GM19397 (cell line): ENCODE measurements around the gene TRMT1.
"Not testable (repeated sequence)": the region's sequence is repeated elsewhere in the genome, so short reads cannot be mapped to it uniquely, and the experiment has no call there.

Experiments
- ATAC-seq: cut with Tn5 transposase; IDR thresholded peaks from one replicate; pipeline ENCODE4 v1.9.1; 2021; ENCODE audit warnings: mild to moderate bottlenecking, moderate library complexity; ENCODE audit not compliant: unreplicated experiment

TRMT1 gene

GRCh38 chr19:13150931-13151604 is 34.5 kb upstream of the TRMT1 start:
- ATAC-seq: no peak

GRCh38 chr19:13150187-13150930 is 33.8 kb upstream of the TRMT1 start, which contains the start of the genes IER2 and STX10:
Gene IER2, plus strand, starts transcription at chr19:13150411. Its CDS starts 2,776 bp downstream, at chr19:13153187.
Gene STX10, minus strand, starts transcription at chr19:13150375. Its CDS starts 202 bp downstream, at chr19:13150173.
- peak; percentile 38 for ATAC-seq

DNA sequence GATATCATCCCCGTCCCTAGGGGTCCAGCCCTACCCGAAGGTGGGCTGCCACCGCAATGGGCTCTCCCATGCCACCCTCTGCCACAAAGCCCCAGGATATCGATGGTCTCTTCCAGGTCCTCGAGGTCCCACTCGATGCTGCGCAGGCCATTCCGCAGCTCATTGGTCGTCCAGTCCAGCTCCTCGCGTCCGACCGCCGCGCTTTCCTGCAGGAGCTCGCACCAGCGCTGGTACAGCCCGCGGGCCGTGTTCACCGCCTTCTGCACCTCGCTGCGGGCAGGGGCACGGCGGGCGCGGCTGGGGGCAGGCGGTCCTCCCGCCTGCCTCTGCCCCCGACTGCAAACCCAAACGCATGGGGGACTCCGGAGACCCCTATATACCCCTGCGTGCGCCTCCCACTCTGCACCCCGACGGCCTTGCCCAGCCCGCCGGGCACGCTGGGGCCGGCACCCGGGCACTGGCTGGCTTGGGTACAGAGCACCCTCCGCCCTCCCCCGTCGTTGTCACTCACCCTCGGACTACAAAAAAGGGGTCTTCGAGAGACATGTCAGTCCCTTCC is 33.2 kb upstream of the TRMT1 start:
- ATAC-seq: peak; percentile 7

GRCh38 chr19:13149173-13149627 is 32.7 kb upstream of the TRMT1 start:
- not testable (repeated sequence) for ATAC-seq

GRCh38 chr19:13146763-13147563 is 30.4 kb upstream of the TRMT1 start:
- ATAC-seq: no peak

- no peak for ATAC-seq
Observed at GRCh38 chr19:13139633-13140311, 23.2 kb upstream of the TRMT1 start.

DNA sequence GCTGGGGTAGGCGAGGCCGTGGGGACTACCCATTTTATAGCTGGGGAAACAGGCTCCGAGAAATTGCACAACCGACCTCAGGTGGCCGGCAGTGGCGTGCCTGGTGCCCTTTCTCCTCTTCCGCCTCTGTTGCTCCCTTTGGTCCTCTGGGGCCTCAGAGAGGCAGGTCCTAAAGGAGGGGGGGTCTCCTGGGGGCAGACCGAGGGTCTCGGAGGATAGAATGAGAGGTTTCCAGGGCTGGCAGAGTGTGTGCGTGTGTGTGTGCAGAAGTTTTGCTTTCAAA is 22.3 kb upstream of the TRMT1 start:
- ATAC-seq: no peak

DNA sequence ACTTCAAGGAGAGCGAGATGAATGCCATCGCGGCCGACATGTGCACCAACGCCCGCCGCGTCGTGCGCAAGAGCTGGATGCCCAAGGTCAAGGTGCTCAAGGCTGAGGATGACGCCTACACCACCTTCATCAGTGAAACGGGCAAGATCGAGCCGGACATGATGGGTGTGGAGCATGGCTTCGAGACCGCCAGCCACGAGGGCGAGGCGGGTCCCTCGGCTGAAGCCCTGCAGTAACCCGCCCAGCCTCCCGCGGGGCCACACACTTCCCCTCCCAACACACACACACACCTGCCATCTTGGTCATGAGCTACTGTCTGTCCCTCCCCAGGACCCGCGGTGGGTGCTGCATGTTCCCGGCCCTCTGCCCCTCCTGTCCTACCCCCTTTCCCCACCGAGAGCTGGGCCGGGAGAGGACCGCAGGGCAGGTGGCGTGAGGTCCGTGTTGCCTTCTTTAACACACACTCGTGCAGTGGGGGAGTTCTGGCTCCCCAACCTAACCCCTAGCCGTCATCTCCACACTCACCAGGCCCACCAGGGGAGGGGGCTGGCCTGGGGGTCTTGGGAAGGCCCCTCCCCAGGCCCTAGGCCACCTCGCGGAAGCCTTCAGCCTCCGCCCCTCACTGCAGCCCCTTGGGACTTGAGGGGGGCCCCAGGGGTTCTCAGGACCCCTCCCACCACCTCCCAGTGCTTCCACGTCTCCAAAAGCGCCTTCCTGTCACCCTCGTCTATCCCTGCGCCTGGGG is 21.8 kb upstream of the TRMT1 start:
- ATAC-seq: no peak

DNA sequence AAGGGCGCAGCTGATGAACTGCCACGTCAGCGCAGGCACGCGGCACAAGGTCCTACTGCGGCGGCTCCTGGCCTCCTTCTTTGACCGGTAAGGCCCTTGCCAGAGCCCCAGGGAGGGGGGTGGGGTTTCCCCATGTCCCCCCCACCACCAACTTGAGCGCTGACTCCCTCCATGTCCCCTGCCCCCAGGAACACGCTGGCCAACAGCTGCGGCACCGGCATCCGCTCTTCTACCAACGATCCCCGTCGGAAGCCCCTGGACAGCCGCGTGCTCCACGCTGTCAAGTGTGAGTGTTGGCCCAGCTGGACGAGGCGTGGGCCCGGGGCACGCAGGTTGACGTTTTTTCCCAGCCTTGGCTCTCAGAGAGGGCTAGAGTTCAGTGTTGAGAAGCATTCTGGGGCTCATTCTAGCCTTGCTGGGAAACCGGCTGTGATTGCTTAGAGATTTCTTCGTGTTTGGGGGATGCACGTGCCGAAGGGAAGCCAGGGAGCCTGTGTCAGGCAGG is 20.8 kb upstream of the TRMT1 start:
- no peak for ATAC-seq

DNA sequence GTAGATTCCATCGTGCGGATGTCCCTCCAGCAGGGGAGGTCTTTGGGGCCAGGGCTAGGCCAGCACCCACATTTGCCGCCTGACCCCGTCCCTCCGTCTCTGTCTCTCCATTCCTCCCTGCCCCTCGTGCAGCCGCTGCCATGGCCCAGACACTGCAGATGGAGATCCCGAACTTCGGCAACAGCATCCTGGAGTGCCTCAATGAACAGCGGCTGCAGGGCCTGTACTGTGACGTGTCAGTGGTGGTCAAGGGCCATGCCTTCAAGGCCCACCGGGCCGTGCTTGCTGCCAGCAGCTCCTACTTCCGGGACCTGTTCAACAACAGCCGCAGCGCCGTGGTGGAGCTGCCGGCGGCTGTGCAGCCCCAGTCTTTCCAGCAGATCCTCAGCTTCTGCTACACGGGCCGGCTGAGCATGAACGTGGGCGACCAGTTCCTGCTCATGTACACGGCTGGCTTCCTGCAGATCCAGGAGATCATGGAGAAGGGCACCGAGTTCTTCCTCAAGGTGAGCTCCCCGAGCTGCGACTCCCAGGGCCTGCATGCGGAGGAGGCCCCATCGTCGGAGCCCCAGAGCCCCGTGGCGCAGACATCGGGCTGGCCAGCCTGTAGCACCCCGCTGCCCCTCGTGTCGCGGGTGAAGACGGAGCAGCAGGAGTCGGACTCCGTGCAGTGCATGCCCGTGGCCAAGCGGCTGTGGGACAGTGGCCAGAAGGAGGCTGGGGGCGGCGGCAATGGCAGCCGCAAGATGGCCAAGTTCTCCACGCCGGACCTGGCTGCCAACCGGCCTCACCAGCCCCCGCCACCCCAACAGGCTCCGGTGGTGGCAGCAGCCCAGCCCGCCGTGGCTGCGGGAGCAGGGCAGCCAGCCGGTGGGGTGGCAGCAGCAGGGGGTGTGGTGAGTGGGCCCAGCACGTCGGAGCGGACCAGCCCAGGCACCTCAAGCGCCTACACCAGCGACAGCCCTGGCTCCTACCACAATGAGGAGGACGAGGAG is 18.8 kb upstream of the TRMT1 start:
- no peak for ATAC-seq

GRCh38 chr19:13134626-13135025 is 18.1 kb upstream of the TRMT1 start:
- no peak for ATAC-seq

DNA sequence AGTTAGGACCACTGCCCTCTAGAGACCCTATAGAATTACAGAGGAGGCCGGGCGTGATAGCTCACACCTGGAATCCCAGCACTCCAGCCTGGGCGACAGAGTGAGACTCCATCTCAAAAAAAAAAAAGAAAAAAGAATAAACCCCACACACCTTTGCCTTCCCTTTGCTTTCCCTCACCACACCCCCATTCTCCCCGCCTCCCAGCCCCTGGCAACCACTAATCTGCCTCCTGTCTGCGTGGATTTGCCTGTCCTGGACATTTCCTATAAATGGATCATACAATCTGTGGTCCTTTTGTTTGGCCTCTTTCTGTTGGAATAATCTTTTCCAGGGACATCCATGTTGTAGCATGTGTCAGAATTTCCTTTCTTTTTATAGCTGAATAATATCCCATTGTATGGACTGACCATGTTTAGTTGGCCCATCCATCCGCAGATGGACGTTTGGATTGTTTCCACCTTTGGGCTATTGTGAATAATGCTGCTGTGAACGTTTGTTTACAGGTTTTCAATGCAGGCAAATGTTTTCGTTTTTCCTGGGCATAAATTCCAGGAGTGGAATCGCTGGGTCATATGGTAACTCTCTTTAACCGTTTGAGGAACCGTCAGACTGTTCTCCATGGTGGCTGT is 16.8 kb upstream of the TRMT1 start:
- no peak for ATAC-seq

GRCh38 chr19:13132471-13133180 is 16.1 kb upstream of the TRMT1 start:
- ATAC-seq: no peak

DNA sequence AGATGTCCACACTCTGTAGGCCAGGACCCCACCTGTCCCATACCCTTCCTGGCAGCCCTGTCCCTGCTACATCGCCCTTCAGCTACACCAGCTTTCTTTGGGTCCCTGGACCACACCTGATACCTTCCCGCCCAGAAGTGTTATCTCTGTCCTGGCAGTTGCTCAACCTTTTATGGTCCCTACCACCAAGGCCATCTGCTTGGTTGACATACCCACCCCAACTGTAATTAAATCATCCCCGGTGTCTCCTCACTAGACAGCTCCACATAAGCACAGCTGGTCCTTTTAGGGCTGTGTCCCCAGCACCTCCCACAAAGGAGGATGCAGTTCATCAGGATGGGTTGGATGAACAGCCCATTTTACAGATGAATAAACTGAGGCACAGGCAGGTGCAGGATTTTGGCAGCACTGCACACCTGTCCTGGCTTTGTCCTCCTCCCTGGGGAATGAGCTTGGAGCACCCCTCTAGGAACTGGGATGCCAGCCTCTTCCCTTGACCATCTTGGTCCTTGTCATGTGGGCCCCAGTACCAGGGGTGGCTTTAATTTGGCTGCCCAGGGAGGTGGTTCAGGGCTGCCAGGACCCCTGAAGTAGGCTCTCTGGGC is 14.4 kb upstream of the TRMT1 start:
- ATAC-seq: no peak

- ATAC-seq: no peak
Observed at GRCh38 chr19:13129384-13129783, 12.8 kb upstream of the TRMT1 start.

DNA sequence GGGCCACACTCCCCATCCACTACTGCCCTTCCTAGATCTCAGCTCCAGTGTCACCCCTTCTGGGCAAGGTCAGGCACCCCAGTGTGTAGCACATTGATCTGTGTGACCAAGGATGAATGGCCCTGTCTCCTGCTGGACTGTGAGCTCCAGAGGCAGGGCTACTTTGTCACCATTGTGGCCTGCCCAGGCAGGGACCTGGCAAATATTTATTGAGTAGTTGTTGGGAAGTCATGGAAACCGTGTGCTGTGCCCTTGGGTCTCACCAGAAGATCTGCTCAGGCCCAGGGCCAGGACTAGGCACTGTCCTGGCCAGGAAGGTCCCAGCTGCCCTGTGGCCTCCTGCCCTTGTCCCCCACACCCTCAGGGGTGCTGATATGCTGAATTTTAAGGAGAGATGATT is 12.0 kb upstream of the TRMT1 start:
- ATAC-seq: no peak
